Transverse colon (tissue), 4 donors: ENCODE results near the gene PAPPA.

ENCODE experiments used
- POLR2A ChIP-seq: fragments of 450-650 bp; IDR thresholded peaks from one replicate; pipeline ENCODE4 v1.6.1; 2016; ENCODE audit warnings: antibody characterized with exemption, mild to moderate bottlenecking, moderate library complexity
- POLR2AphosphoS5 ChIP-seq, 3 donors: sonication (generic); formaldehyde crosslinking; IDR thresholded peaks; one replicate each; pipeline ENCODE4 v1.6.1; 2016; ENCODE audit warnings: antibody characterized with exemption in 3 of 3
- TF ChIP-seq, protein P1 (sequence below), 5 experiments: fragments of 200-600 bp in 3 of 5; fragments of 450-650 bp in 2 of 5; sonication (generic) in 3 of 5; IDR thresholded peaks; 1 replicate in 2 of 5; 2 replicates in 3 of 5; pipeline ENCODE4 v1.5.1; 2016 to 2017; ENCODE audit warnings: antibody characterized with exemption in 5 of 5, inconsistent platforms in 3 of 5, mild to moderate bottlenecking in 2 of 5, moderate library complexity in 1 of 5

DNA sequence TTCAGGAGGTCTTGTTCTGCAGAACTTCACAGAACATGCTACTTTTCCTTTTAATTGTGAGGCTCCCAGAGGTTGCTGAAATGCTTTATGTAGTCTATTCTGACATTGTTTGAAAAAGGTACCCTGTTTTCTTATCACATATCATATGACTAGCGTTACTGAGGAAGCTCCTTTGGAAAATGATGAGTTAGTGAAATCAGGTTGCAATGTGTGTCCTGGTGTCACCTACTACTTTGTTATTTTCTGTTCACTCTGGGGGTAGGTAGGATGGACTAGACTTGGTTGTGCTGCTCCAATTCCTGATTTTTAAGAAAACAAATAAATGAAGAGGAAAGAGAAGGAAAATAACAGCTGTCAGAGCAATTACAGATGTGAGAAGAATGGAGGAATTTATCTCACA lies 93.7 kb downstream of the PAPPA start:
- TF ChIP-seq, protein P1, sequence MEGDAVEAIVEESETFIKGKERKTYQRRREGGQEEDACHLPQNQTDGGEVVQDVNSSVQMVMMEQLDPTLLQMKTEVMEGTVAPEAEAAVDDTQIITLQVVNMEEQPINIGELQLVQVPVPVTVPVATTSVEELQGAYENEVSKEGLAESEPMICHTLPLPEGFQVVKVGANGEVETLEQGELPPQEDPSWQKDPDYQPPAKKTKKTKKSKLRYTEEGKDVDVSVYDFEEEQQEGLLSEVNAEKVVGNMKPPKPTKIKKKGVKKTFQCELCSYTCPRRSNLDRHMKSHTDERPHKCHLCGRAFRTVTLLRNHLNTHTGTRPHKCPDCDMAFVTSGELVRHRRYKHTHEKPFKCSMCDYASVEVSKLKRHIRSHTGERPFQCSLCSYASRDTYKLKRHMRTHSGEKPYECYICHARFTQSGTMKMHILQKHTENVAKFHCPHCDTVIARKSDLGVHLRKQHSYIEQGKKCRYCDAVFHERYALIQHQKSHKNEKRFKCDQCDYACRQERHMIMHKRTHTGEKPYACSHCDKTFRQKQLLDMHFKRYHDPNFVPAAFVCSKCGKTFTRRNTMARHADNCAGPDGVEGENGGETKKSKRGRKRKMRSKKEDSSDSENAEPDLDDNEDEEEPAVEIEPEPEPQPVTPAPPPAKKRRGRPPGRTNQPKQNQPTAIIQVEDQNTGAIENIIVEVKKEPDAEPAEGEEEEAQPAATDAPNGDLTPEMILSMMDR (IDR thresholded peaks at IDR 0.05): no peak
- no peak for TF ChIP-seq POLR2AphosphoS5 (IDR thresholded peaks at IDR 0.05)
- TF ChIP-seq POLR2A: no peak
